Activated CD4-positive, alpha-beta T cell treated with anti-CD3 and anti-CD28 coated beads for 4 hours (primary cell): ENCODE measurements around the gene PRRC2B.

ENCODE experiments used
- DNase-seq, 2 donors: peaks; one replicate each; pipeline ENCODE4 v3.0.0-alpha.2; 2020

PRRC2B gene

DNA sequence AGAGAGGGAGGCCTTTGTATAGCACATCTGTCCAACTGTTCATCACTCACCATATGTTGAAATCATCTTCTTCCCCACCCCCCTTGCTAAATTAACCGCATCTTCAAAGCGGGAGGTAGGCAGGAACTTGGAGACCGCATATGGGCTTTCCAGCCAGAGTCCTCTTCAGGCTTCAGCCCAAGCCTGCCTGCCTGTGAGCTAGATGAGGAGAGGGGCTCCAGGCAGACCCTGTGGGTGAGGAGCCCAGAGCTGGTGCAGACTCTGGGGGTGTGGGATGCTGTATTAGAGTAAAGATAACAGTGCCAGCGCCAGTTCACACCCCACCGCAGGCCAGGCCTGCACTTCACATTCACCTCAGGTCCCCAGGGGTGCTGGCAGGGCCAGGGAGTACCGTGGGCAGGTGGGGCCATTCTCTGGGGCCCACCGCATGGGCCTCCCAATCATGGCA, 16.2 kb downstream of the PRRC2B start:
- peak in 1 of 2 donors; percentile 29 for DNase-seq

DNA sequence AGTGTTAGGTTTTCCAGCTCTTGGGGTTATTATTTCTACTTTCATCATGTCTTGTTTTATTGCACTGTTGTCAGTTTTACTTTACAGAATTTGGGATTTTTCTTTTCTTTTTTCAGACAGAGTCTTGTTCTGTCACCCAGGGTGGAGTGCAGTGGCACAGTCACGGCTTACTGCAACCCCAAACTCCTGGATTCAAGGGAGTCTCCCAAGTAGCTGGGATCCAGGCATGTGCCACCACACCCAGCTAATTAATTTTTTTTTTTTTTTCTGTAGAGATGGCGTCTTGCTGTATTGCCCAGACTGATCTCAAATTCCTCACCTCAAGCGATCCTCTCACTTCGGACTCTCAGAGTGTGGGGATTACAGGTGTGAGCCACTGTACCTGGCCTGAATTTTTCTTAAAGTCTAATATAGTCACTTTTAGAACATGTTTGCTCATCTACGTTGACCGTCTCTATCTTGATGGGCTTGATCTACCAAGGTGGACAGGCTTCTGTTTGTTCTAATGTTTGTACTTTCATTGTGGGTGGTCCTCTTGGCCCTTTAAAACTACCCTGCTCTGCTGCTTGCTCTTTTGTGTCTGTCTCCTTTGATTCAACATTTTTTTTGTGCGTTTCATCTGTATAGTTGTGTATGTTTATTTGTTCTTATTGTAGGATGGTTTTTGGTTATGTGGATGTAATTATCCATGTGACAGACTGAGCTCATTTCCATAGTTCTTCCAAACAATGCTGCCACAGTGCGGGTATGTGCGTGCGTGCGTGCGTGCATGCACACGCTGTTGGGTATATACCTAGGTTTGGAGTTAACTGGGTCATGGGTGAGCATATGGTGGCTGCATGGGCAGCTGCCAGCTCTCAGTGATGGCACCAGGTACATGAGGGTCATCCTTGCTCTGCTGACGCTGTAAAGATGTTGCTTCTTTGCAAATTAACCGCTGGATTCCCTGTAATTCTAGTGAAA, 18.1 kb downstream of the PRRC2B start:
- DNase-seq, result no peak

DNA sequence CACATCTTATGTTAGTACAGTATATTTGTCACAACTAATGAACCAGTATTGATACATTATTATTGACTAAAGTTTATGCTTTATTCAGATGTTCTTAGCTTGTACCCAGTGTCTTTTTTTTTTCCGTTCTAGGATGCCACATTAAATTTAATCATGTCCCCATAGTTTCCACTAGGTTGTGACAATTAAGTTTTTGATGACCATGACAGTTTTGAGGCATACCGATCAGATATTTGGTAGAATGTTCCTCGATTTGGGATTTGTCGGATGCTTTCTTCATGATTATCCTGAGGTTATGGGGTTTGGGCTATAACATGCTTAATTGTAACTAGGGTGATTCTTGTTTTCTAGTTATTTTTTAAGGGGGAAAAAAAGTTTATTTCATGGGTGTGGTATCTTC, 22.6 kb downstream of the PRRC2B start:
- DNase-seq, result no peak

DNA sequence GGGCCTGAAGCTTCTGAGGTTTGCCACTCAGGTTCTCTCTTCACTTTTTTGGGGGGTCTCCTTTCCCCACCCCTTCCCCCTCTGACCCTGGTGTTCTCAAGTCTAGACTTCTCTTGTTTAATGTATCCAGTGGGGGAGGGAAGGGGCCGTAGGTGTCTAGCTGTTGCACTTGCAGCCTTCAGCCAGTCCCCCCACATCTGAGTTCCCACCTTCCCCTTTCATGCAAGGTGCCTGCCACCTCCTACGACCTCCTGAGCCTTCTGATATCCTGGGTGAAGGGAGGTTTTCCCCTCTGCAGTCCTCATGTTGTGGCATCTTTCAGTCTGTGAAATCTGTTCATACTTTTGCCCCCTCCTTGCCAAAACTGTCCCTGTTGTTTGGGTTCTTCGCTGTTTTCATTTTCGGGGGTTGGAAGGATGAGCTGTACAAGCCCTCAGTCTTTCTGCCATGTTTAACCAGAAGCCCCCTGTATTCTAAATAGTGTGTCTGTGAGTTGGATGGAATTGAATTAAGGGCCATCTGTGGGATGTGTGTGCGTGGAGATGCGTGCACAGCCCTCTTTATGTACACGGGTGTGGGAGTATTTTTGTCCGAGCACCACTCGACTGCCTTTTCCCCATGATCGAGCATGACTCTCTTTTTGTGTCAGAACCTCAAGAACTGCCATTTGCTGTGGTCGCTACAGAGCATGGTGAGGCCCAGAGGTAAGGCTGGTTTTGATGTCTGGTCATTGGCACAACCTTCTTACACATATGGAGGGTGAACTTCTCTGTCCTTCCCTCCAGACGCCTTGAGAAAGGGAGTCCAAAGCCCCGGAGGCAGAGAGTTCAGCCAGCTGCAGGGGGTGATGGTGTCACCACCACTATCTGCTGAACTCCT, 23.6 kb downstream of the PRRC2B start:
- no peak for DNase-seq

DNA sequence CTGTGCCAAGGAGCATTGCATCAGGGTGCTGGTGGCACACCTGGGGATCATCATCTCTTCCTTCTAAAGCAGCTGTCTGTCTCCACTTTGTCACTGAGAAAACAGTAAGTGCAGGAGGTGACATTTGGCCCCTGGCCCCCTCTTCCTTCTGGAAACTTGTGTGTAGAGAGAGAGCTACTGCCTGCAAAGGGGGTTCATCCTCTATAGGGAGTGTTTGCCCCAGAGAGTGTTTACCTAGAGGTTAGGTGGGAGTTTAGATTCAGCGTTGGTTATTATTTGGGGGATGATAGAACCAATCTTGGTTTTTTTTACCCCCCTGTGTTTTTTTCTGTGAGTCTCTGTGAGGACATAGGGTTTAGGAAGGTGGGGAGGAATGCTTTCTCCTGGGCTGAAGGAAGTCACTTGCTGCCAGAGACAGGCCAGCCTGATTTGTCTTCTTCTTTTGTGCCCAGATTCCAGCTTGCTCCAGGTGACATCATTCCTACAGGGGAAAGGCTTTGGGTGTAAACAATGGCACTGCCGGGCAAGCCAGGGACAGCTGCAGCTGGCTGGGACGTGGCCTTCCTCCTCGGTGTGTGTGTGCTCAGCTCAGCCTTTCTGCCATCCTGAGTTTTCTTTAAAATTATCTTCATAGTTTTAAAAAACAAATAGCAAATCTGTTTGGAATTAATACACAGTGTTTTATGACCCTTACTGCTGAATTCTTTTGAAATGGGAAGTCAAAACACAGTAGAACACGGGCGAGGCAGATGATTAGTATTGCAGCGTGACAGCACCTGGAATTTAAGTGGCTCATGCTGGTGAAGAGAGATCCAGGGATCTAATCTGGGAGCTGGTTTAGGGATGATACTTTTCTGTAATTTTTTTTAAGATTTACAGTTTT, 24.5 kb downstream of the PRRC2B start:
- no peak for DNase-seq

GRCh38 chr9:131419026-131419614, 25.2 kb downstream of the PRRC2B start:
- DNase-seq, result no peak

DNA sequence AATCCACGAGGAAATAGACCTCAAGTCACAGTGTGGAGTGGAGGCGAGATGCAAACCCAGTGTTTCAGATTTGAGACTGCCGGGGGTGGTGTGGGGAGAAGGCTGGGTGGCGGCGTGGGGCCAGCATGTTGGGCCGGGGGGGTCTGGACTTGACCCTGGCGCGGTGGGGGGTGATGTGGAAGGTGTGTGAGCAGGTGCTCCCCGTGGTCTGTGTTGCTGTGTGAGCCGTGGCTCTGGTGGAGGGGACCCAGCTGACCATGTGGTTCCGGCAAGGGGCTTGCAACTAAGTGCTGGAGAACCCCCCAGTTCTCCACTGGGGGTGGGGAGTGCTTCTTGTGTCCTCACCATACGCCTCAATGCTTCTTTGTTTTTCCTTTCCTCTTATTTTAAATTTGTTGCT, 25.8 kb downstream of the PRRC2B start:
- DNase-seq, result no peak

DNA sequence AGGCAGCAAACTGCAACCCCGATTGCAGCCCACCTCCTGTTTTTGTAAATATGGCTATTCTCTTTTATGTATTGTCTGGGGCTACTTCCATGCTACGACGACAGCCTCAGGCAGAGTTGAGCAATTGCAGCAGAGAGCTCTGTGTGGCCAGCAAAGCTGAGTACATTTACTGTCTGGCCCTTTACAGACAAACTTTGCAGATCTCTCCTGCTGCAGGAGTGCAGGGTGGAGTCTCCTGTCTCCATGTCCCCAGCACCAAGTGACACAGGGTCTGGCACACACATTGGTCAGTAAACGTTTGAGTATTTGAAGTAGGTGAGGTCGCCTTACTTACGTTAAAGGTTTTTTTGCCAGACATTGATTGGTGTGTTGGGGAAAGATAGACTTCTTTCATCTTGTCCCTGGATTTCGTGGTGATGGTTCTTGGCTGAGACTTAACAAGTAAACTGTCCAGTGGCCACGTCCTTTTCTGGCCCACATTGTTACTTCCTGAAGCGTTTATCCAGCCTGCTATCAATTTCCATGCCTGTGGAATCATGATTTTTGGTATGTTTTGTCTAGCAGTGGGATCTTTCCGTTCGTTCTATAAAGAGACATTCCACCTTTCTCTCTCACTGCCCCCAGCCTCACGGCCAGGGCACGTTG, 27.2 kb downstream of the PRRC2B start:
- DNase-seq, result no peak

- no peak for DNase-seq
Observed at GRCh38 chr9:131421691-131422090, 27.8 kb downstream of the PRRC2B start.

- no peak for DNase-seq
Observed at GRCh38 chr9:131422241-131422792, 28.4 kb downstream of the PRRC2B start.

- DNase-seq, result peak in 1 of 2 donors; percentile 23
Observed at GRCh38 chr9:131423171-131423581, 29.3 kb downstream of the PRRC2B start.

GRCh38 chr9:131426545-131426944, 32.7 kb downstream of the PRRC2B start:
- DNase-seq, result no peak

GRCh38 chr9:131429121-131430012, 35.5 kb downstream of the PRRC2B start:
- DNase-seq, result no peak

- DNase-seq, result no peak
Observed at GRCh38 chr9:131432050-131432449, 38.2 kb downstream of the PRRC2B start.

DNA sequence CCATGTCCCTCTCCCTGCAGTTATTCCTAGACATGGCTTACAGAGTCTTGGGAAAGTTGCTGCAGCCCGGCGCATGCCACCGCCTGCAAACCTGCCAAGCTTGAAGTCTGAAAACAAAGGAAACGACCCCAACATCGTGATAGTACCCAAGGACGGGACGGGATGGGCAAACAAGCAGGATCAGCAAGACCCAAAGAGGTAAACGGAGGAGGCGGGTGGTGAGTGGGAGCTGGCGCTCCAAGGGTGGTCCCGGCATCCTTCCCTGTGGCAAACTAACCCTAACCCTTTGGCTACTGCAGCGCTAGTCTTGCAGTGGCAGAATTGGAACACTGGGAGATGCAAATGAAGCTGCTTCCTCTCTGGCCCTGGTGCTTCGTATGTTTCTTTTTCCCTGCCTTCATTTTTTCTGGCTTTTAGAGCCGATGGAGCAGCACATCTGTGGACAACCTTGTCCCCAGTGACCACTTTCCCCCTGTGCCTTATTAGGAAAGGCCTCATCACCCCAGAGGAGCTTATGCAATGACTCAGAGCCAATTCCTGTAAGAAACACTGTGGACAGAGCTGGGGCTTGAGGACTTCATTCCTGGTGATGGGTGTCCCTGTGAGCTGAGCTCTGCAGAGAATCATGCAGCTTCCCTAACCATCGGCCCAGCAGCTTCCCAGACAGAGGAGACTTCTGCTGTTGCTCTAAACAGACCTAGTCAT, 38.9 kb downstream of the PRRC2B start:
- no peak for DNase-seq

GRCh38 chr9:131433302-131433854, 39.5 kb downstream of the PRRC2B start:
- DNase-seq, result no peak

DNA sequence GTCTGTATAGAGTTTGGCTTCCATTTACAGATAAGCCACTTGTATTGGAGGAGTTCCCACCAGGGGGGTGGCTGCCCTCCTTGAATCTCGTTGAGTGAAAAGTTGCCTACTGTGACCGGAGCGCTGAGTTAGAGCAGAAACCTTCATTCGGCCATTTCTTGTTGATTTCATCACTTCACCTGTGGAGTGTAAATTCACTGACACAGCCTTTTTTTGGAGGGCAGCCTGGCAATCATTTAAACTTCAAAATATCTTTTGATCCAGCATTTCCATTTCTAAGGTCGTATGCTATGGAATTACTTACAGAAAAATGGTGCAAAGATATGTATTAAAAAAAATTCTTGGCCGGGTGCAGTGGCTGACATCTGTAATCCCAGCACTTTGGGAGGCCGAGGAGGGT, 40.8 kb downstream of the PRRC2B start:
- no peak for DNase-seq

DNA sequence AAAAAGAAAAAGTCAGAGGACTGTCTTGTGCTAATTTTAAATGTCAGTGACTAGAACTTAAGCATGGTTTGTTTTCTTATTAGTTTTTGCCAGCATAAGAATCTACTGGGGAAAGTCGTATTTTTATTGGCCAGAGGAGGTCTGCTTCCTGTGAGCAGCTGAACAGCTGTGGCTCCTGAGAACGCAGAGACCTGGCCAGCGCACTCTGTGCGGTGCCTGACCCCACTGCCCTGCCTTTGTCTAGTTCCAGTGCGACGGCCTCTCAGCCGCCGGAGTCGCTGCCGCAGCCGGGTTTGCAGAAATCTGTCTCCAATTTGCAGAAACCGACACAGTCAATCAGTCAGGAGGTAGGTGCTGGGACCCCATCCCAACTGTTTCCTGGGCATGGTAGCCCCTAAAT, 42.5 kb downstream of the PRRC2B start:
- no peak for DNase-seq

DNA sequence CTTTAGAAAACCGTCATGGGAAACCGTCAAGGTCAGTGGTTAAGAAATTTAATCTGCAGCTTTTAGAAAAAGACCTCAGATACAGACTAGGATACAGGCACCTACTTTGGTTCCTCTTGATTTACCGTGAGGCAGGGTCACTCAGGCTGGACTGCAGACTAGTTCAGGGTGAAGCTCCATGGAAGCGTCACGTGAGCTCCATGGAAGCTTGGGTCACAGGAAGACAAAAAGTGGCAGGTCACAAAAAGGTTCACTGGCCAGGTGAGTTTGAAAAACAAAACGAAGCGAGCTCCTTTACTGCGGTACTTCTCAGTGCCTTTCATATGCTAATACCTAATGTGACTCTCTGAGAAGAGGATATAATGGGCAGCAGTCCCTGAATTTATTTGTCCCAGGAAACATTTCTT, 43.0 kb downstream of the PRRC2B start:
- no peak for DNase-seq
